ENCODE results near the gene CIDEC. TPM values are rescaled to one million over a fixed set of nuclear protein-coding genes. Genes with fewer than 3 reads are reported as not detected.

The CIDEC gene
- total RNA-seq, 1 donor from 2014 or later = not detected

DNA sequence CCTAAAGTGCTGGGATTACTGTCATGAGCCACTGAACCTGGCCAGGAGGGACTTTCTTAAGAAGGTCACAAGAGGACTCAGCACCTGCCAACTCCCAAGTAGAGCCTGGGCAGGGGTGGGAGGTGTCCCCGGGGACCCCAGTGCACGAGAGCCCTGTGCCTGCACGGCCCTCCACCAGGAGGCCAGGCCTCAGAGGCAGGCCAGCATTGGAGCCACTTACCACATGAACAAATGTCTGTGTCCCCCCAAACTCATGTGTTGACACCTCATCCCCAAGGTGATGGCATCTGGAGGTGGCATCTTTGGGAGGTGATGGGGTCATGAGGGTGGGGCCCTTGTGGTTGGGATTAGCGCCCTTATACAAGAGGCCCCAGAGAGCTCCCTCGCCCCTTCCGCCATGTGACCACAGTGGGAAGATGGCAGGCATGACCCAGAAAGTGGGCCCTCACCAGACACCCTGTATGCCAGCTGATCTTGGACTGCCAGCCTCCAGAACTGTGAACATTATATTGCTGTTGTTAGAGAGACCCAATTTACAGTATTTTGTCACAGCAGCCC lies 33.0 kb downstream of the CIDEC start:
- TF ChIP-seq, protein P1, sequence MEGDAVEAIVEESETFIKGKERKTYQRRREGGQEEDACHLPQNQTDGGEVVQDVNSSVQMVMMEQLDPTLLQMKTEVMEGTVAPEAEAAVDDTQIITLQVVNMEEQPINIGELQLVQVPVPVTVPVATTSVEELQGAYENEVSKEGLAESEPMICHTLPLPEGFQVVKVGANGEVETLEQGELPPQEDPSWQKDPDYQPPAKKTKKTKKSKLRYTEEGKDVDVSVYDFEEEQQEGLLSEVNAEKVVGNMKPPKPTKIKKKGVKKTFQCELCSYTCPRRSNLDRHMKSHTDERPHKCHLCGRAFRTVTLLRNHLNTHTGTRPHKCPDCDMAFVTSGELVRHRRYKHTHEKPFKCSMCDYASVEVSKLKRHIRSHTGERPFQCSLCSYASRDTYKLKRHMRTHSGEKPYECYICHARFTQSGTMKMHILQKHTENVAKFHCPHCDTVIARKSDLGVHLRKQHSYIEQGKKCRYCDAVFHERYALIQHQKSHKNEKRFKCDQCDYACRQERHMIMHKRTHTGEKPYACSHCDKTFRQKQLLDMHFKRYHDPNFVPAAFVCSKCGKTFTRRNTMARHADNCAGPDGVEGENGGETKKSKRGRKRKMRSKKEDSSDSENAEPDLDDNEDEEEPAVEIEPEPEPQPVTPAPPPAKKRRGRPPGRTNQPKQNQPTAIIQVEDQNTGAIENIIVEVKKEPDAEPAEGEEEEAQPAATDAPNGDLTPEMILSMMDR (IDR thresholded peaks at IDR 0.05) = no peak
- DNase-seq = no peak
- intact Hi-C loops (cut with DNase I) = no loop called here

DNA sequence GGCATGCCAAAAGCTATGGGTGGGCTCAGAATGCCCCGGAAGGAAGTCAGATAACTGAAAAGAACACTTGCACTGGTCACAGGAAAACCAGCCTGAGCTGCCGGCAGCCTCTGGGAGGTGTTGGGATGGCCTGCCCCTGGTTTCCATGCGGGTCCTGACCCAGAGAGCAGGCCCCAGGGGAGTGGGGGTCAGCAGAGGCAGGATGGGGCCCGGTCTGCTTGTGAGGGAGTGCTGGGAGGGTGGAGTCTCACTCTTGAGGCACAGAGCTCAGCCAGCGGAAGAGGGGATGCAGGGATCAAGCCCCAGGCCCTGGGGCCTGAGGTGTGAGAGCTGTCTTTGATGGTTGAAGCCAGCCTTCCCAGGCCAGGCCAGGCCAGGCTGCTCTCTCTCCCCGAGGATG lies 33.8 kb downstream of the CIDEC start:
- Histone ChIP-seq H3K27ac (no peak overlapping the region), H3K27me3 (no peaks in the 10 kb centered on the region), H3K9me3 (no peaks in the 10 kb centered on the region), H3K4me1 (peaks cover 15% of the 10 kb centered on the region), H3K36me3 (peaks cover 7% of the 10 kb centered on the region), H3K4me3 (no peak overlapping the region)
- DNase-seq (no peak), ATAC-seq (no peak)
- intact Hi-C loops (cut with DNase I) = no loop called here
- TF ChIP-seq, protein P1 (IDR thresholded peaks at IDR 0.05) = no peak

More for the DNA sequence above, 33.0 kb downstream of the CIDEC start:
- Histone ChIP-seq H3K4me3 (no peak overlapping the region), H3K36me3 (no peaks in the 10 kb centered on the region), H3K9me3 (no peaks in the 10 kb centered on the region), H3K27ac (no peak overlapping the region), H3K27me3 (no peaks in the 10 kb centered on the region), H3K4me1 (peaks cover 15% of the 10 kb centered on the region)
- no peak for ATAC-seq

GRCh38 chr3:9843715-9844438 lies 36.2 kb downstream of the CIDEC start, which contains the start of gene RPUSD3:
RPUSD3 (minus strand) TSS chr3:9844008; CDS start chr3:9843990, 18 bp downstream.
- Histone ChIP-seq H3K9me3 (no peaks in the 10 kb centered on the region), H3K4me1 (peaks cover 15% of the 10 kb centered on the region), H3K36me3 (peaks cover 31% of the 10 kb centered on the region), H3K27ac (peak within 1 kb of the TSS; percentile 80), H3K27me3 (no peaks in the 10 kb centered on the region), H3K4me3 (peak within 1 kb of the TSS; percentile 93)
- intact Hi-C loops (cut with DNase I) = no loop called here
- peak; percentile 99 for ATAC-seq
- TF ChIP-seq, protein P1 (IDR thresholded peaks at IDR 0.05) = no peak
- peak; percentile 98 for DNase-seq

DNA sequence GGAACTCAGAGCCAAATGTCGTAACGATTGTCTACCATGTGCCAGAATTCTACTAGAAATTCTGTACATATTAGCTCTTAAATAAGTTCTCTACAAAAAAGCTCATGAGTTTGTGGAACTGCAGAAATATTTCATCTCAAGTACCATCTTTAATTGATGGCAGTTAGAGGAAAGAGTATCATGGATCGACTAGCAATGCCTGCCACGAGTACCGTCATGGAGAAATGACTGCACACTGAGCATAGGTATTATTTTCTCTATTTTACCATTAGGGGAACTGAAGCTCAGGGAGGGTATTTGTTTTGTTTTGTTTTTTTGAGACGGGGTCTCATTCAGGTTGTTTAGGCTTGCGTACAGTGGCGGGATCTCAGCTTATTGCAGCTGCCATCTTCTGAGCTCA lies 39.0 kb downstream of the CIDEC start:
- Histone ChIP-seq H3K4me3 (no peak overlapping the region), H3K9me3 (no peaks in the 10 kb centered on the region), H3K27ac (no peak overlapping the region), H3K27me3 (no peaks in the 10 kb centered on the region), H3K36me3 (peaks cover 38% of the 10 kb centered on the region), H3K4me1 (peaks cover 15% of the 10 kb centered on the region)
- intact Hi-C loops (cut with DNase I) = no loop called here
- ATAC-seq (no peak), DNase-seq (no peak)
- TF ChIP-seq, protein P1 (IDR thresholded peaks at IDR 0.05) = no peak

GRCh38 chr3:9838856-9839255 lies 41.2 kb downstream of the CIDEC start:
- Histone ChIP-seq H3K27ac (no peak overlapping the region), H3K36me3 (peaks cover 38% of the 10 kb centered on the region), H3K4me1 (peaks cover 10% of the 10 kb centered on the region), H3K27me3 (no peaks in the 10 kb centered on the region), H3K9me3 (no peaks in the 10 kb centered on the region), H3K4me3 (no peak overlapping the region)
- no peak for ATAC-seq
- DNase-seq = no peak
- TF ChIP-seq, protein P1 (IDR thresholded peaks at IDR 0.05) = no peak
- intact Hi-C loops (cut with DNase I) = no loop called here
